GM18520 (cell line): ENCODE data around the gene AQP2.

Experiments
- ATAC-seq: cut with Tn5 transposase; IDR thresholded peaks from one replicate; pipeline ENCODE4 v1.9.1; 2021; ENCODE audit not compliant: unreplicated experiment

Gene AQP2, protein sequence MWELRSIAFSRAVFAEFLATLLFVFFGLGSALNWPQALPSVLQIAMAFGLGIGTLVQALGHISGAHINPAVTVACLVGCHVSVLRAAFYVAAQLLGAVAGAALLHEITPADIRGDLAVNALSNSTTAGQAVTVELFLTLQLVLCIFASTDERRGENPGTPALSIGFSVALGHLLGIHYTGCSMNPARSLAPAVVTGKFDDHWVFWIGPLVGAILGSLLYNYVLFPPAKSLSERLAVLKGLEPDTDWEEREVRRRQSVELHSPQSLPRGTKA

DNA sequence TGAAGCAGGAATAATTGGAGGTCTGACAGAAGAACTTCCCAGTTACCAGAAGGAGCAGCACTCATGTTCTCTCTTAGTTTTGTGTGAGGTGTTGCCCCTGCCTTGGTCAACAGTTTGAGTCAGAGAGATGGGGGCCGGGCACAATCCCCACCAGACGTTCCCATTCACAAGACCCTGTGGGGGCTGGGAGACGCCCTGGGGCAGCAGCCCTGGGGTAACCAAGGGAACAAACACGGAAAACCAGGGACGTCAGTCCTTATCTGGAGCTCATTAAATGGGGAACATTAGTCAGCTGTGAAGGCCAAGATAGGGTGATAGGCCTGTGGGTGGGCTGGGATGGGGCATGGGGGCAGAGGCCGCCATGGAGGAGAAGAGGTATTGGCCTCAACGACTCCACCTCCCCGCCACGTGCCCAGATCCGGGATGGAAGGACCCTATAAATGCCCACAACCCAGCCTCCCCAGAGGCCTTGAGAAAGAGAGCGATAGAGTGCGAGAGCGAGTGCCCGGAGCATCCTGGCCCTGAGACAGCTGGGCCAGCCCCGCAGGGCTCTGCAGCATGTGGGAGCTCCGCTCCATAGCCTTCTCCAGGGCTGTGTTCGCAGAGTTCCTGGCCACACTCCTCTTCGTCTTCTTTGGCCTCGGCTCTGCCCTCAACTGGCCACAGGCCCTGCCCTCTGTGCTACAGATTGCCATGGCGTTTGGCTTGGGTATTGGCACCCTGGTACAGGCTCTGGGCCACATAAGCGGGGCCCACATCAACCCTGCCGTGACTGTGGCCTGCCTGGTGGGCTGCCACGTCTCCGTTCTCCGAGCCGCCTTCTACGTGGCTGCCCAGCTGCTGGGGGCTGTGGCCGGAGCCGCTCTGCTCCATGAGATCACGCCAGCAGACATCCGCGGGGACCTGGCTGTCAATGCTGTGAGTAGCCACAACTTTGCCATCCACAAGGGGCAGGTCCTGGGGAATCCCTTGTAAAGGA is at the start of gene AQP2:
Gene AQP2 (plus strand): TSS at position 465 of the 979 bp plus-strand sequence. CDS start 94 bp downstream, at position 559.
- ATAC-seq, result no peak

DNA sequence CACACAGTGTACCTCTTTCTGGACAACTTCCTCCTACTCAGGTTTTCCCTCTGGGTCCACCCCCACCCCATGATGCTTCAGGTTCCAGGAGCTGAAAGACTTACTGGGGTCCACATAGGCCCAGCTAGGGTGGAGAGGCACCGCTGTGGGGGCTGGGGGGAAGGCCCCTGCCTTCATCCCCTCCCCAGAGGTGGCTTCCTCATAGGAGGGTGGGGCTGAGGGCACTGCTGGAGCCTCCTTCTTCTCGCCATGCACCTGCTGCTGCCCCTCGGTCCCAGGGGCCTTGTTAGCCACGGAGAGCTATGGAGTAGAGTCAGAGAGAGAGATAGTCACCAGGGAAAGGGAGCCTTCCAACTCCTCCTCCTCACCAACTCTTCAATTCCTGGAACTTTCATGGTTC is 49.5 kb upstream of the AQP2 start:
- no peak for ATAC-seq

DNA sequence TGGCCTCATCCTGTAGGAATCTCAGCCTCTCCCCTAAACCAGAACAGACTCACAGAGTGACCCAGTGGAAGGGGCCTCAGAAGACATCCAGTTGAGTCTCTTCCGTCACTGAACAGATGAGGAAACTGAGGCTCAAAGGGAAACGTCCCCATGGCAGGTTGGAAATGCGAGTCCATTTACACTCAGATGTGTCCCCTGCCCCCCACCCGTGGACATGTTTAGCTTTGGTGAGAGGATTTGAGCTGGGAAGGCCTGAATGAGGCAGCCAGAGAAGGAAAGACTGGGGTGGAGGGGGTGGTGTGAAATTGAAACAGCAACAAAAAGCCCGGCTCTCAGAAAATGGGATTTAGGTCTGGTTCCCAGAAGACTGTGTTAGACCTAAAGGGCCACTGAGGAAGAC is 48.6 kb upstream of the AQP2 start:
- ATAC-seq, result no peak

DNA sequence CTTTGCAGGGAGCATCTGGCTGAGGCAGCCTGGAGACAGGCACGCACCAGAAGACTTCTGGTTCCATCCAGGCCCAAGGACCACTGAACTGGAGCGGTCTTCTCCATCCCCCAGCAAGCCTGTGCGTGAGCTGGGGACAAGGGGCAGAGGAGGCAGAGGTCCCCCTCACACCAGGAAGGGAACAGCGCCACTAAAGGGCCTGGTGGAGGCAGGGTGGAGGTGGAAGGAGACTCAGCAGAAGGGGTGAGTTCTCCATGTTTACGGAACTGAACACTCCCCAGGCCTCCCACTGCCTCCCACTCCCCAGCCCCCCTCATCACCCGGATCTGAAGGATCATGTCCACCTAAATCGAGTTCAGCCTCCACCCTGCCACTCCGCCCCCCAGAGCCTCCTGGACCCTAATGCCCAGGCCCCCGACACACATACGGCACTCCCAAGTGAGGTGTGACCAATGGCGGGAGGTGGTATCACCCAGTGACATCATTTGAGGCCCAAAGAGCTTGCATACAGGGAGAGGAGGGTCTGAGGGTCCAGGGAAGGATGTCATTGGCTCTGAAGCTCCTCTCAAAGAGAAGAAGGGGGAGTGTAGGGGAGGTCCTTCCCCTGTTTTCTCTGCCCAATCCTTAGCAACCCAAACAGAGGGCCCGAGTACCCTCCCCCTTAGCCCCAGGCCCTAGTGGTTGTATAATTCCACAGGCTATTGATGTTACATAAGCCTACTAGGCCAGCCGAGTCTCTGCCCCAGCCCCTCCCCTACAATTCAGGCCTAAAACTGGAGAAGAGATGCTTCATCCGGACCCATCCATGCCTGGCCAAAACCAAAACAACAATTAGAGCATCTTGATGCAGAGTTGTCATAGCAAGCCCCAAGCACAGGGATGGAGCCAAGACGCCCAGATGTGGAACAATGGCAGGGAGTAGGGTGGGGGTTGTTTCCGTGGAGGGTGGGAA is 47.9 kb upstream of the AQP2 start:
- no peak for ATAC-seq

DNA sequence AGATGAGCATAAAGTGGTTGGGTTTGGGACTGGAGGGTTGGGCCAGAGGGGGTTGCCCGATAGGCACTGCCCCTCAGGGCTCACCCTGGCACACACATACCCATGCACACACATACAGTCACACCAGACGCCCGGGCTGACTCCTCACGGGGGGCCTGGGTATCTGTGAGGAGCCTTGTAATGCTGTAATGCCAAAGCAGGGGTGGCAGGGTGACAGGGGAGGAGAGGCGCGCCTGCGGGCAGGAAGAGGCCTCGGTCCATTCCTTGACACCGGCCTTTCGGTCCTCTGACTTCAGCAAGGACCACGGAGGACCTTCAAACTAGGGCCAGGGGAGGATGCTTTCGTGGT is 47.2 kb upstream of the AQP2 start:
- ATAC-seq, result no peak

DNA sequence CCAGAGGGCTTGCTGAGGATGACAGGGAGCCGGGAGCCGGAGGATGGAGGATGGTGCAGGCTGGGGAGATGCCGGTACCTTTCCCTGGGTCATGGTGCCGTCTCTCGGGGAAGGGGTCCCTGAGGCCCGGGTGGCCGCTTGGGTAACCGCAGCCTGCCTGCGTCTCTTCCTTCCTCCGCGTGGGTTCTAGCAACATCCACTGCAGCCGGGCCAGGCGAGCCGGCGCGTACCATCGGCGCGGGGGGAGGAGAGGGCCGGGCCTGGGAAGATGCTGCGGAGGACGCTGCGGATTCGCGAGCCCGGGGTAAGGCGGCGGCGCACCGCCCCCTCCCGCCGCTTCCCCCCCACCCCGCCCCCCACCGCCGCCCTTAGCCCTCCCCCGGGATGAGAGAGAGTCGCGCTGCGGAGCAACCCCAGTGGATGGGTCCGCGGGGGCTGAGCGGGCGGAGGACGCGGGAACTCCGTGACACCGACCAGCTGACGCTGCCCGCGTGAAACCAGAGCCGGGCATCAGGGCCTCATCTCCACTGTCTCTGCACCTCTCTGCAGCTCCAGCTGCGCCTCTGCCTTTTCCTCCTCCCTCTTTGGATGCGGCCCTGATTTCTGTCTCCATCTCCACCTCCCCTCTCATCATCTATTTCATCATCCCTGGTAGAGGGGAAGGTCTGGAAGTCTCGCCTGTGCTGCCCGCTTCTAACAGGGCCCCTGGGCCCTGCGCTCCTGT is 46.7 kb upstream of the AQP2 start, which contains the start of gene FAIM2:
Gene FAIM2 (minus strand): TSS at position 201 of the 724 bp plus-strand sequence. CDS start 108 bp downstream, at position 93.
- ATAC-seq, result no peak

DNA sequence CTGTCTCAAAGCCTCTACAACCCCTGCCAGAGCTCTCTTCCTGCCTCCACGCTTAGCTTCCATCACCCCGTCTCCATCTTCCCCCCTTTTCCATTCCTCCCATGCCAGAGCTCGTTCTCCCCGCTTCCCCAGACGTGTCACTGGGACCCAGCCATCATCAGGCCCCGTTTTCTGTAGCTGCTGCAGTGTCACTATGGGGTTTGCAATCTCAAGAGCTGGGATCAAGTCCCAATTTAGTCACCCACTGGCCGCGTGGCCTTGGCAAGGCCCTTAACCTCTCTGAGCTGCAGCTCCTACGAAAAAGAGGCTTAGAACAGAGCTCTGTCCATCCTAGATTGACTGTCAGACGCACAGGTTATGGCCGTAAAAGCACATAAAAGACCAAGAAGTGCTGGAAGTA is 45.9 kb upstream of the AQP2 start:
- ATAC-seq, result no peak

DNA sequence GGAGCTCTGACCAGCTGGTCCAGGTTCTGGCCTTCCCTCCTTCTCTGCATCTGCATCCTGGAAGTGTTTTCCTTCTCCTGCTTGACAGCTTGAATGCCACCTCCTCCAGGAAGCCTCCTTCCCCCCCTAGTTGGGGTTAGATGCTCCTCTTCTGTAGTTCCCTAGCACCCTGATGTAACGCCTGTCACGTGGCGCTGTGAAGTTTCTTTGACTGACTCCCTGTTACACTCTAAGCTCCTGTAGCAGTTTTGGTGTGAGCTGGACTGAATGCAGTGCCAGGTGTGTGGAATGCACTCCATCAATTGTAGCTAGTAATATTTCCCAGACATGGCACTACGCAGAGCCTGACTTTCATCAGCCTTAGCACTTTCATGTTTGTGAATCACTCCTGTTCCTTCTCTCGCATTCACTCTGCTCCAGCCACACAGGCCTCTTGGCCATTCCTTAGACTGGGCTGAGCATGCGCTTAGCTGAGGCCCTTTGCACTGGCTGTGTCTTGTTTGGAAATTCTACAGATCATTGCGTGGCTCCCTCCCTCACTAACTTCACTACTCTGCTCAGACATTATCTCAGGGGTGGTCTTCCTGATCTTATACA is 44.7 kb upstream of the AQP2 start:
- ATAC-seq, result no peak

DNA sequence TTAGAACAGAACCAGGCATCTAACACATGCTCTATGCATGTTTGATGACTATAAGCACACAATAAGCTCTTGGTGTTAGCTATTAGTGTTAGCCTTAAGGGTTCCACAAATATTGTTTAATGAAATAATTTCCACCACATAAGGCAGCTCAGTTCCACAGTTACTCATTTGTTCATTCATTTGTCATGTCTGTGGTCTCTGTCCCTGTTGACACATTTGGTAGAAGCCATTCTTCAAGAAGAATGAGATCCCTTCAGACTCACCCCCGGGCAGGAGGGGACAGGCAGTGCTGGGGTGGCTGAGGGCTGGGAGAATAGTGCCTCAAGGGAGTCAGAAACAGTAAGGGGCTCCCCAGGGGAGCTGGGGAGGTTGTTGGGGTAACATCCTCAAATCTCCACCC is 43.2 kb upstream of the AQP2 start:
- no peak for ATAC-seq

DNA sequence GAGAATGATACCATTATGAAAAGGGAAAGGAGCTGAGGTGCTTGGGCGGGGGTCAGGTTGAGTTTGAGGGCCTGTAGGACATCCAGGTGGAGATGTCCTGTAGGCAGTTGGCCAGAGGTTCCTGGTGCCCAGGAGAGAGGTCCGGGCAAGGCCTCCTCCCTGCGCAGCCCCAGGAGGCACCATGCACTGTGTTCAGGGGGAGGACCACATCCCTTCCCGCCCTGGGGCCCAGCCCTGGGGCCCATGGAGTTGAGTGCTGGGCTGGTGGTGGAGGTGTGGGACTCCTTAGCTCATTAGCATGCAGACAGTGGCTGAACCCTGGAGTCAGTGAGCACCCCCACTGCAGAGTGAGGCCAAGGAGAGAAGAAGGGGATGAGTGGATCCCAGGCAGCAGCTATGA is 41.2 kb upstream of the AQP2 start:
- no peak for ATAC-seq

DNA sequence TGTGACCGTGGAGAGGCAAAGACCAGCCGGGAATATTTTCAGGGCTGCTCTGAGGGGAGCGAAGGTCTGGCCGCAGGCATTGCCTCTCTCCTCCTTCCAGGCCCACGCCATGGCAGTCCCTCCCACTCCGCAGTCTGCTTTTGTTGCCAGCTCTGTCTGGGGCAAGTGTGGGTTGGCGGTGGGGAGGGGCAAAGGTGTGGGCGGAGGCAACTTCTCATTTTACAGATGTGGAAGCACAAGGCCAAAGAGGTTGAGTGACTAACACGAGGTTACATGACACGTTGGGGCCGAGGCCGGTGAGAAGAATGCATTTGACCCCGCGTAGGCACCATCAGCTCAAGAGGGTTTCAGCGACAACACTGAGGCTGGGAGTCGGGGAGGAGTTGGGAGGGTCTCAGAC is 40.7 kb upstream of the AQP2 start:
- ATAC-seq, result no peak

DNA sequence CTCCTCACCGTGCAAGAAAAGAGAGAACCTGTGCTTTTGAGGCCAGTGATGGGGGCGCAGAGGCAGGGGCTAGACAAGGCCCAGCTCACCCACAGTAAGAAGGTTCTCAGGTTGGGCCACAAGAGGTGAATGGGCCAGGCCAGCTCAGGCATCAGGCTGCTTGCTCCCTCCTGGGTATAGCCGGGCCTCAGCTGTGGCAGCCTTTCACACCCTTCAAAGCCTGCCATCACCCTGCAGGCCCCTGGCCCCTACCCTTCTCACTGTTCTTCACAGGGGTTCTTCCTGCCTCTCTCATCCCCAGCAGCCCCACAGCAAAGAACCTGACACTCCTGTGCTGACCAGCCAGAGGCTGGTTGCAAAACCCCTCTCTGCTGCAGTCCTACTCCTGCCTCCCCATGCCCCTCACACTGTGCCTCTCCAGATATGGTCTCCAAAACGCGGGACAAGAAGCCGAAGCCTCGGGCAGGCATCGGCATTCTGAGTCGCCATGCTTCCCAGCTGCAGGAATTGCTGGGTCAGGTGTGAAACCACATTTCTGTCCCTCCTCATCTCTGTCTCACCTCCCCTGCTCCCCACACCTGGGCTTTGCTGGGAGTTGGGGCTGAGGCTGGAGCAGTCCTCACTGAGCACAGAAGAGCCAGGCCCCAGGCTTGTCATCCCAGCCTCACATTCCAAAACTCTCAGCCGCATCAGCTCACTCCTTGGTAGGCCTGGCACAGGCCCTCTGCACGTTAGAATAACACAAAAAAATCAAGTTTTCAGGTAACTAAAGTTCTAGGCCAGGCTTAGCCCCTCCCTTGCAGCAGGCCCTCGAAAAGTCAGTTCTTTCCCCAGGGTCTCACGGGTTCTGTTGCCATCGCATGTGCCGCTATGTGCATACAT is 40.0 kb upstream of the AQP2 start:
- no peak for ATAC-seq

DNA sequence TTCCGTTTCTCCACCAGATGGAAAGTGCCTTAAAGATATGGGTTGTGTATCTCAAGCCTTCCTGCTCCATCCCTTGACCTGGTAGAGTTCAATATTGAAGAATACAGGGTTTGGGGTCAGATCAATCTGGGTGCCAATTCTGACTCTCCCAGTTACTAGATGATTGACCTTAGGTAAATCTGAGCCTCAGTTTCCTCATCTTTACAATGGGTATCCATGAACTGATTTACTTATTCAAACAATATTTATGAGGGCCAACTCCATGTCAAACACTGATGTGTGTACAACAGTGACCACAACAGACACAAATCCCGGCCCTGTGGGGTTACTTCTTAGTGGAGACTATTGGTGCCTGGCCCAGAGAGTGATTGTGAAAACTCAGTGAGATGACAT is 39.3 kb upstream of the AQP2 start:
- no peak for ATAC-seq

DNA sequence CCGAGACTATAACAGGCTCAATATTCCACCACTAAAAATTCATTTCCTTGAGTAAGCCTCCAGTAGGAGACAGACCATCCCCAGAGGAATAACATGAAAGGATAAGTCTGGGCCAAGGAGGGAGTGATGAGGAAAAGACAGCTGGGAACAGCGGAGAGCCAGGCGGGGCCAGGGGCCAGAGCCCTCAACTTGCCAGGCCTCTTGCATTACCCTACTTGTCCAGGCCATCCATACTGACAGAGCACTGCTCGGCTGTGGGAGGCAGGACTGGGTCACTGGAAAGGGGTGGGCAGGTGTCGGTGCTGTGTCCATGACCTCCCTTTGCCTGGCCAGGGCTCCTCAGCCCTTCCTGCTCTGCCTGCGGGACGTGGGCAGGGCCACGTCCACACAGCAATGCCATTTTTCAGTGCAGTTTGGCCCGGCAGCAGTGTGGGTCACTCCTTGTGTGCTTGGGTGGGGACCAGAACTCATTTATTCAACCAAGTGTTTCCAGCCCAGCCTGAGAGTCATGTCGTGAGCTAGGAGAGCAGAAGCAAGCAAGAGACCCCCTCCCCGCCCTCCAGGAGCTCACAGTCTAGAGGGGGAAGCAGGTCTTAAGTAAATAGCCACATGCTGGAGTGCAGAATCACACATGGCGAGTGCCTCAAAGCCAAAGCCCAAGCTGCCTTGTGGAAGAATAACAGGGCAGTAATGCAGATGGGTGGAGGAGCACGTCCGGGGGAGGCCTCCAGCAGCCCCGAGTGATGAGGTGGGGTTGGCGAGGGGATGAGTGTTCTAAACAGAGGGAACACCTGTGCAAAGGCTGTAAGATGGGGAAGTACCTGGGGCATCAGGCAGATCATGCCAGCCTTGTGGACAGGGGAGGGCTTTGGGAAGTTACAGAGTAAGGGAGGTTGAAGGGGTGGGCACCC is 37.9 kb upstream of the AQP2 start:
- ATAC-seq, result no peak

DNA sequence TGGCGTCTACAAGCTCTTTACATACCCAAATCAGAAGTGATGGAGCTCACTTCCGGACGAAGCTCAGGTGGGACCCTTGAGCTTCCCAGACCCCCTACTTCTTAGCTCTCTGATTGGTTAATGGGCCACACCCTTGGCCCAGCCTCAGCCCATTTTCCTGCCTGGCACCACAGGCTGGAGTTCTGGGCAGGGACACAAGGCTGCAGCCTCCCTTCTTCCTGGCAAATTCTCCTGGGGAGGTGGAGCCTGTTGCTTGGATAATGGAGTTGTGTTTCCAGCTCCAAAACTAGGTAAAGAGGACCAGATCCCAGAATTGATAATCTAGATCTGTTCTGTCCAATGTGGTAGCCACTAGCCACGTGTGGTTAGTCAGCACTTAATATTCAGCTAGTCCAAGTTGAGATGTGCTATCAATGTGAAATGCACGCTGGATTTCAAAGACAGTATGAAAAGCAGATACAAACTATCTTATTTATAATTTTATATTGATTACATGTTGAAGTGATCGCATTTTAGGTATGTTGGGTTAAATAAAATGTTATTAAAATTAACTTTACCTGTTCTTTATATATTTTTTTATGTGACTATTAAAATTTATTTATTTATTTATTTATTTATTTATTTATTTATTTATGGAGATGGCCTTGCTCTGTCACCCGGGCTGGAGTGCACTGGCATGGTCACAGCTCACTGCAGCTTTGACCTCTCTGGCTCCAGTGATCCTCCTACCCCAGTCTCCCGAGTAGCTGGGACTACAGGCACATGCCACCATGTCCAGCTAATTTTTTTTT is 34.2 kb upstream of the AQP2 start:
- no peak for ATAC-seq

DNA sequence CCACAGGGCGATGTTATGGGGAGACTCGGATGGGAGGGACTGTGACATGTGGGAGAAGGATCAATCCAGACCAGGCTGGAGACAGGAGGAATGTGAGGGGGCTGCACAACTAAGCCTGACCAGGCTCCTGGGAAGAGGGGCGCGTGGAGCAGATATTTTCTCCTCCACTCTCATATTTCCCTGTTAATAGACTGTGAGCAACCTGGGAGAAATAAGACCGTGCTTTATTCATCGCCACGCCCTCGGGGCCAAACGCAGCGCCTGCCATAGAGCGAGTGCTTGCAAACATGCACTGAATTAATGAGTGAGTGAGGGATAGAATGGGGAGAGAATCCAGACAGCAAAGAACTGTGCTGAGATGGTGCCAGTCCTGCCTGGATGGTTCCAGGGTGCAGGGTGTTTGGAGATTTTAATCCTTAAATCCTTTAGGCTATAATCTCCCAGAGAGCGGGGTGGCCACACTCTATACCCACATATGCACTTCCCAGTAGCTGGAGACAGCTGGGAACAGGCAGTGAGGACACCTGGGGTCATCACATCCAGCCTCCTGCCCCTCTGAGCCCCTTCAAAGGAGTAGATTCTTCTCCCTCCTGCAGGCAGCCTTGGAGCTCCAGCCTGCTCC is 33.3 kb upstream of the AQP2 start:
- ATAC-seq, result no peak

DNA sequence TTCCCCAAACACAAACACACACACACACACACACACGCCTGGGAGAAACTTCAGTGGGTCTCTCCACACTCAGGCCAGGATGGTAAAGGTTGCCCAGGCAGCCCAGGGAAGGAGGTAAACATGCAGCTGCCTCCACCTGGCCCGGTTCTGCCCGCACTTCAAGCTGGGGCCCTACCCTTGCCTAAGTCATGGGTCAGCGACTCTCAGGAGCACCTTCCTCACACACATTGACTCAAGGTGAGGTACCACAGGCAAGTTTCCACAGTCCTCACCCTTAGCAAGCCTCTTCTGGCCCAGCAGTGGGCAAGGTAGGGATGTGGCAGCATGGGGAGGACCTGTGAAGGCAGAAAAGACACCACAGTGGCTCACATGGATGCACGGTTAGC is 32.8 kb upstream of the AQP2 start:
- ATAC-seq, result no peak
